GM04504 (cell line): Measurements from ENCODE around the gene CLEC4E.
"Not testable (repeated sequence)": the region's sequence is repeated elsewhere in the genome, so short reads cannot be mapped to it uniquely, and the experiment has no call there.

Source experiments
- DNase-seq: peaks from one replicate; pipeline ENCODE4 v3.0.0-alpha.2; 2012; ENCODE audit warnings: low read depth

CLEC4E gene

DNA sequence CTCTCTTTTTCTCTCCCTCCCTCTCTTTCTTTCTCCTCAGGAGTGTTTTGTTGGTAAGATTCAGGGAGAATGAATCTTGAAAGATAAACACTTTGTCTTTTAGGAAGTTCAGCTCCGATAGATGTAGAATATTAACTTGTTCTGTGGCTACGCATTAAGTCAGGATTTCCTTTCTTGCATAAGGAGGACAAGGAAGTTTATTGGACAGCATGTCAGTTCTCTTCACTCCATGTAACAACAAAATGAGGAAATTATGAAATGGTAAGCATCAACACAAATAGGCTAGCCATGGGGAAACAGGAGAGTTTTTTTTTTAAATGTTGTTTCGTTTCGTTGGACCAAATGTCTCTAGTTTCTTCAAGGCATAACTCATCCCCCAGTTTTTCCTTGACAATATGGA lies at the start of gene CLEC4E:
Gene CLEC4E, minus strand, starts transcription at position 75 of the 400 bp plus-strand sequence. CDS start 108 bp downstream, outside the sequence.
- not testable (repeated sequence) for DNase-seq

DNA sequence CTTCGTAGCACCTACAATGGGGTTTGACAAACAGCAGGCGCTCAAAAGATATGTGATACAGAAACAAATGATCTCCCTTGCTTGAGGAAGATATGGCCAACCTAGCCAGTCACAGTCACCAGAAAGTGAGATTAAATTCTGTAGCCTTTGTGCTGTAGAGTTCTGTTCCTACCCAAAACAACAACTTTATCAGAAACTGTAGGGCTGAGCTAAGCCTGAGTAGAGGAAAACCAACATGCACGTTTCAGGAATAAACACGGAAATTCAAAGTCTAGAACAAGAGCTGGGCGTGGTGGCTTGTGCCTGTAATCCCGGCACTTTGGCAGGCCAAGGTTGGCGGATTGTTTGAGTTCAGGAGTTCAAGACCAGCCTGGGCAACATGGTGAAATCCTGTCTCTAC lies 49.0 kb upstream of the CLEC4E start:
- no peak for DNase-seq

DNA sequence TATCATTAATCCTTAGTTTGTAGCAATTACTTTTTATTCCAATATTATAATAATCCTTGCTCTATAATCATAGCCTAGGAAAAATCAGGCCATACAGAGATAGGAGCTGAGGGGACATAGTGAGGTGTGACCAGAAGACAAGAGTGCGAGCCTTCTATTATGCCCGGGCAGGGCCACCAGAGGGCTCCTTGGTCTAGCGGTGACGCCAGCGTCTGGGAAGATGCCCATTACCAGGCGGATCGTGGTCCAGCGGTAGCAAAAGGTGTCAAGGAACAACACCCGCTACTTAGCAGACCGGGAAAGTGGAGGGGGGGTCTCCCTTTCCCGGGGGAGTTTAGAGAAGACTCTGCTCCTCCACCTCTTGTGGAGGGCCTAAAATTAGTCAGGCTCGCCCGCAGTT lies 43.8 kb upstream of the CLEC4E start:
- DNase-seq, result not testable (repeated sequence)

DNA sequence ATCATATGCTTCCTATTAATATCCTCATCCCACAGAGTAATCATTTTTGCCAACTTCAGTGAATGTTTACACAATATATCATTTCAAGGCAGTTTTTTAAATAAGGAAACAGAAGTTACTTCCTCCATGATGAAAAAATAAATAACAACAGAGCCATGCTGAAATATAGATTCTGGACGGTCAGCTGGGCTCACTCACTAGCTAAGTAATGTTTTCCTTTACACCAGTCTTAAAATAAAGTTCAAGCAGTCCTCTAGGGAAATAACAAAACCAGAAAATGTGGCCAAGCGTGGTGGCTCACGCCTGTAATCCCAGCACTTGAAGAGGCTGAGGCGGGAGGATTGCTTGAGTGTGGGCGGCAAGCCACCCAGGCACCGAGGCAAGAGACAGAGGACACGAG lies 43.3 kb upstream of the CLEC4E start:
- no peak for DNase-seq

- DNase-seq, result no peak
These were observed 40.5 kb upstream of the CLEC4E start for GRCh38 chr12:8581098-8581784.

DNA sequence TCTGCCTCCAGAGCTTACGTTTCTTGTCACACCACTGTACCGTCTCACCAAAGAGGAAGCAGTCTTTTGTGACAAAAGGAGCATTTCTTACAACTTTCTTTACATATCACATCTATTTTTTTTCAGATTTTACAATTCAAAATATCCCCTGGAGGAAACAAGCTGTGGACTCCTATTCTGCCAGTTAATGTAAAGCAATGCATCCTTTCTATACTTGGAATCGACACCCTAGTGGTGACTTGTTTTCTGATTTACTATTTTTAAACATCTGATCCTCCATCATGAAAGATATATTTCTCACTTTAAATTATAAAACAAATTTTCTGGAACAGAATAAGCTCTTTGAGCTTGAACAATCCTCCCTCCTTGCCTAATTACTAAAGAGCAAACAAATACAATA lies 37.2 kb upstream of the CLEC4E start:
- no peak for DNase-seq

DNA sequence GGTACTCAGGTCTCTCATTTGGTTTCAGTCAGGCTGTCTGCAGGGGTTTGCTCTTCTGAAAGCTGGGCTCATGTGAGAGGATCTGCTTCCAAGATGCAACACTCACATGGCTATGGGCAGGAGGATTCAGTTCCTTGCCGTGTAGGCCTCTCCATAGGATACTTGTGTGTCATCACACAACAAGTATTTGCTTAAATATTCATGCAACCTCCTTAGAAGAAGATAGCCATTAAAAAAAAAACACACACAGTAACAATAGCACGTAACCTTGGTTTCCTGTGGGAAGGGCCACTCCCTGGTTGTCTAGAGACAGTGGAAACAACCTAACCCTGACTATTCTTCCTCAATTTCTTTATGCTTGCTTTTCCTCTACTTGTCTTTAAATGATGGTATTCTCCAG lies 31.8 kb upstream of the CLEC4E start:
- no peak for DNase-seq

DNA sequence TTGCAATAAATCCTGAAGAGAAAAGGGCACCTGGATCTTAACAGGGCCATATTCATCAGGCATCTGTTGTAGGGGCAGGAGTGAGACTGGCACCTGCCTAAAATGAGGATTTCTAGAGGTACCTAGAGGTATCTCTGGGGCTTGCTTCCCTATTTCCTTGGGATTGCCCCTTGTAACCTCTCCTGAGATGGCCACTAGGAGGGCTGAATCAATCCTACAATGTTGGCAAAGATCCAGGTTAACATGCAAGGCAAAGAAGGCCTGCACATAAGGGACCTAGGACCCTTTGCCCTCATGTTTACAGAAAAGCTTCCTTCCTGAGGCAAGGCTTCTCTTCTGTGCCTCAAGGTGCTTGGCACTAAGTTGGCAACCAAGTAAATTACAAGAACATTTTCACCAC lies 25.8 kb upstream of the CLEC4E start:
- no peak for DNase-seq

DNA sequence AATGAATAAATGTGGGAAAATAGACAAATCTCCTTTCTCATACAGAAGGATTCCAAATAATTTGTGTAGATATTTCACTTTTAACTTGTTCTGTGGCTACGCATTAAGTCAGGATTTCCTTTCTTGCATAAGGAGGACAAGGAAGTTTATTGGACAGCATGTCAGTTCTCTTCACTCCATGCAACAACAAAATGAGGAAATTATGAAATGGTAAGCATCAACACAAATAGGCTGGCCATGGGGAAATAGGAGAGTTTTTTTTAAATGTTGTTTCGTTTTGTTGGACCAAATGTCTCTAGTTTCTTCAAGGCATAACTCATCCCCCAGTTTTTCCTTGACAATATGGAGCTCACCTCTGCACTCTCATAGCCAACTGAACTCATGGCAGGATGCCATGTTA lies 25.3 kb upstream of the CLEC4E start:
- DNase-seq, result not testable (repeated sequence)

- DNase-seq, result no peak
These were observed 24.0 kb upstream of the CLEC4E start for GRCh38 chr12:8564656-8565055.

GRCh38 chr12:8563356-8563755 lies 22.7 kb upstream of the CLEC4E start:
- DNase-seq, result no peak

DNA sequence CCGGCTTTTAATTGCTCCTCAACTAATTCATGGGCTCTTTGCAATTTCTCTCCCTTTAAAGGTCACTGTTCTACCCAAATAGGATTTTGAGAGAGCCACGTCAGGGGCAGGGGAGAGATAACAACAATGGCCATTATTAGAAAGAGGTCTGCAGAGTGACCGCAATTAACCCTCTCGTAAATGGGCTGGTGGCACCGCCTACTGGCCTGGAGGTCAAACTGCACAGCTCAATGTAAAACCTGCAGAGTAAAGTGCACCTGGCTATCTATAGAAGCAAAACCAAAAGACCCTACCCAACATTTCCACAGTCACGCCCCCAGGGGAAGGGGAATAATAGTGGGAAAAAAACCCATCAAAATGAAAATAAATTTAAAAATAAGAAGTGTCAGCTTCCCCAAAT lies 21.6 kb upstream of the CLEC4E start:
- DNase-seq, result no peak

GRCh38 chr12:8561011-8561410 lies 20.3 kb upstream of the CLEC4E start:
- no peak for DNase-seq

GRCh38 chr12:8559676-8560075 lies 19.0 kb upstream of the CLEC4E start:
- DNase-seq, result no peak

DNA sequence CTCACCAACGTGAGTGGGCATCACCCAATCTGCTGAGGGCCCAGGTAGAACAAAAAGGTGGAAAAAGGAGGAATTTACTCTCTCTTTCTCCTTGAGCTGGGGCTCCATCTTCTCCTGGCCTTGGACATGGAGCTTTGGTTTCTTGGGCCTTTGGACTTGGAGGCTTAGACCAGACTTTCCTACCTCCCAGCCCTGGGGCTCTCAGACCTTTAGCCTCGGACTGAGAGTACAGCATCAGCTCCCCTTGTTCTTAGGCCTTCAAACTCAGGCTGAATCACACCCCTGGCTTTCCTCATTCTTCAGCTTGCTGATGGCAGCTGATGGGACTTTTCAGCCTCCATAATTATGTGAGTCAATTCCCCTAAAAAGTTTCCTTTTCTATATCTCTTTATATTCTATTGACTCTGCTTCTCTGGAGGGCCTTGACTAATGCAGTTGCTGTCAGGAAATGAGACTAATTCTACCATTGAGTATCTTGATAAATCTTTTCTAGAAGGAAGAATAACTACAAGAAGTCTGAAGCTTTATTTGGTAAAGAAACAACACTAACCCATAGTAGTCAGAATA lies 15.9 kb upstream of the CLEC4E start:
- no peak for DNase-seq

- DNase-seq, result no peak
These were observed 13.9 kb upstream of the CLEC4E start for GRCh38 chr12:8554451-8555195.

DNA sequence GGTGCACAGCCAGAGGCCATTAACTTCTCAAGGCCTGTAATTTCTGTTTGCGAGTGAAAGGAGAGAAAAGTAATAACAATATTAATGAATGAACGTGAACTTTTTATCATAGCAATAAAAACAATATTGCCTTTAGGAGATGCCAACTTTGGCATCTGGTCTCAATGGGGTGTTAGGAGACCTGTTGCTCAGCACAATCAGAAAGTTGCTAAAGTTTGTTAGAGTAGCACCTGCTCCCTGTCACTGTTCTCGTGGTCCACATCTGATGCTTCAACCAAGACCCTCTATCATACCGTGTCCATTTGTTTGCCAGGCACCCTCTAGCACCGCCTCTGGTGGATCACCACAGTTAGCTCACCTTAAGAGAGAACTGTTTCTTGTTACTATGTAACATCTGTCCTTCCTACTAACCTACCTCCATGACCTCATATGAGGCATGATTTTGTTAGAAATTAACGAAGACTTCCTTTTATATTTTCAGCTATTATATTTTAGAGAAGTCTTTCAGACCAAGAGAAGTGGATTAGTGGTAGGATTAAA lies 12.5 kb upstream of the CLEC4E start:
- no peak for DNase-seq

GRCh38 chr12:8549381-8549780 lies 8.7 kb upstream of the CLEC4E start:
- DNase-seq, result no peak

GRCh38 chr12:8548192-8548591 lies 7.5 kb upstream of the CLEC4E start:
- DNase-seq, result no peak

- DNase-seq, result no peak
These were observed 6.9 kb upstream of the CLEC4E start for GRCh38 chr12:8547645-8548044.

GRCh38 chr12:8546591-8546990 lies 5.9 kb upstream of the CLEC4E start:
- no peak for DNase-seq

DNA sequence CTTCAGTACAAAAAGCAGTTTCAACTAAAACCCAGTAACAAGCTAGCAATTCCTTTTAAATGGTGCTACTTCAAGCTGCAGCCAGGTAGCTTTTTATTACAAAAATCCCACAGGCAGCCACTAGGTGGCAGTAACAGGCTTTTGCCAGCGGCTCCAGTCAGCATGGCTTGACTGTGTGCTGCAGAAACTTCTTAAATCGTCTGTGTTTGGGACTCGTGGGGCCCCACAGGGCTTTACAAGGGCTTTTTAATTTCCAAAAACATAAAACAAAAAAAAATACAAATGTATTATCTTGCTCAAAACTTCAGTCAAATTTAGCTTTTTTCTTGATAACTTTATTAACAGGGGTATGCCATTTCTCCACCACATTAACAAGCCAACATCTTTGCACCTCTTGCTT lies 3.6 kb upstream of the CLEC4E start:
- peak; percentile 22 for DNase-seq

DNA sequence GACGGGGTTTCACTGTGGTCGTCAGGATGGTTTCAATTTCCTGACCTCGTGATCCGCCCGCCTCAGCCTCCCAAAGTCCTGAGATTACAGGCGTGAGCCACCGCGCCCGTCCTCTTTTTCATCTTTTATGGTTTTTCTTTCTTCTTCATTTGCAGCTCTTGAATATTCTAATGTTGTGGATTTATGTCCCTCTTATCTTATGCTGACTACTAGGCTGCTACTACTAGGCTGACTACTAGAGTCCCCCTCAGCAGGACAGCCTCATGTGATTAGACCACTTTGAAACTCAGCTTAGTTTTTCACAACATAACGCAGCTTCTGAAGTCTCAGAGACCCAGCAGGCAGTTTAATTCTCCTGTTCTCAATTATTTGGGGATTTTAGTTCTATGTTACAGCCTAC lies 857 bp upstream of the CLEC4E start:
- no peak for DNase-seq
